ES-I3 (cell line): Measurements from ENCODE around the gene ATP6V1F.

Source experiments
- H3K36me3 ChIP-seq: 2 replicates; pipeline ENCODE4 v1.6.1; 2013; ENCODE audit warnings: mild to moderate bottlenecking, low read length, control low read depth, moderate library complexity; ENCODE audit not compliant: insufficient read depth
- H3K4me1 ChIP-seq: 2 replicates; pipeline ENCODE4 v1.6.1; 2013; ENCODE audit warnings: mild to moderate bottlenecking, control low read depth, low read length; ENCODE audit not compliant: insufficient read depth
- H3K9ac ChIP-seq: 2 replicates; pipeline ENCODE4 v1.6.1; 2013; ENCODE audit warnings: low read depth, mild to moderate bottlenecking, low read length, moderate library complexity
- H3K9me3 ChIP-seq: 2 replicates; pipeline ENCODE4 v1.6.1; 2013; ENCODE audit warnings: mild to moderate bottlenecking, low read length, moderate library complexity; ENCODE audit not compliant: control insufficient read depth, insufficient read depth

Gene ATP6V1F

GRCh38 chr7:128886391-128887168 lies 23.9 kb downstream of the ATP6V1F start:
- Histone ChIP-seq H3K4me1 (no peaks in the 10 kb centered on the region; the same call in 1 of the 2 replicates), H3K9ac (no peak overlapping the region), H3K36me3 (no peaks in the 10 kb centered on the region), H3K9me3 (no peaks in the 10 kb centered on the region)

- no peaks in the 10 kb centered on the region for H3K9me3 ChIP-seq
- H3K4me1 ChIP-seq: no peaks in the 10 kb centered on the region; the same call in 1 of the 2 replicates
- no peak overlapping the region for H3K9ac ChIP-seq
These were observed 24.7 kb downstream of the ATP6V1F start for GRCh38 chr7:128887169-128888038.

GRCh38 chr7:128888039-128888755 lies 25.5 kb downstream of the ATP6V1F start:
- no peaks in the 10 kb centered on the region; the same call in 1 of the 2 replicates for H3K4me1 ChIP-seq
- no peak overlapping the region for H3K9ac ChIP-seq
- H3K36me3 ChIP-seq: no peaks in the 10 kb centered on the region

More at GRCh38 chr7:128887169-128888038, 24.7 kb downstream of the ATP6V1F start:
- H3K36me3 ChIP-seq: no peaks in the 10 kb centered on the region

GRCh38 chr7:128888756-128889095 lies 26.1 kb downstream of the ATP6V1F start:
- H3K4me1 ChIP-seq: no peaks in the 10 kb centered on the region; the same call in 1 of the 2 replicates
- no peaks in the 10 kb centered on the region for H3K36me3 ChIP-seq
- 0 out of 2 replicates have a peak overlapping the region, but pooled peaks have one; percentile 4 for H3K9ac ChIP-seq
- H3K9me3 ChIP-seq: no peaks in the 10 kb centered on the region

More at GRCh38 chr7:128888039-128888755, 25.5 kb downstream of the ATP6V1F start:
- H3K9me3 ChIP-seq: no peaks in the 10 kb centered on the region

GRCh38 chr7:128889121-128889520 lies 26.5 kb downstream of the ATP6V1F start:
- Histone ChIP-seq H3K36me3 (no peaks in the 10 kb centered on the region), H3K9me3 (no peaks in the 10 kb centered on the region), H3K4me1 (no peaks in the 10 kb centered on the region; the same call in 1 of the 2 replicates), H3K9ac (0 out of 2 replicates have a peak overlapping the region, but pooled peaks have one; percentile 4)

GRCh38 chr7:128890306-128891109 lies 27.9 kb downstream of the ATP6V1F start:
- H3K9me3 ChIP-seq: no peaks in the 10 kb centered on the region
- H3K36me3 ChIP-seq: no peaks in the 10 kb centered on the region
- H3K4me1 ChIP-seq: no peaks in the 10 kb centered on the region; the same call in 1 of the 2 replicates
- peak overlapping the region; percentile 58 for H3K9ac ChIP-seq

- H3K36me3 ChIP-seq: no peaks in the 10 kb centered on the region
- no peaks in the 10 kb centered on the region; the same call in 1 of the 2 replicates for H3K4me1 ChIP-seq
- H3K9me3 ChIP-seq: no peaks in the 10 kb centered on the region
- H3K9ac ChIP-seq: peak overlapping the region; percentile 58
These were observed 28.7 kb downstream of the ATP6V1F start for GRCh38 chr7:128891110-128891941.

GRCh38 chr7:128891942-128892269 lies 29.2 kb downstream of the ATP6V1F start:
- H3K4me1 ChIP-seq: no peaks in the 10 kb centered on the region; the same call in 1 of the 2 replicates
- no peaks in the 10 kb centered on the region for H3K36me3 ChIP-seq
- no peak overlapping the region for H3K9ac ChIP-seq
- no peaks in the 10 kb centered on the region for H3K9me3 ChIP-seq

GRCh38 chr7:128892521-128893250 lies 30.0 kb downstream of the ATP6V1F start:
- H3K36me3 ChIP-seq: no peaks in the 10 kb centered on the region
- H3K9ac ChIP-seq: no peak overlapping the region
- H3K9me3 ChIP-seq: no peaks in the 10 kb centered on the region
- H3K4me1 ChIP-seq: no peaks in the 10 kb centered on the region; the same call in 1 of the 2 replicates

GRCh38 chr7:128893251-128894100 lies 30.8 kb downstream of the ATP6V1F start:
- Histone ChIP-seq H3K9me3 (no peaks in the 10 kb centered on the region), H3K36me3 (no peaks in the 10 kb centered on the region), H3K9ac (no peak overlapping the region), H3K4me1 (no peaks in the 10 kb centered on the region; the same call in 1 of the 2 replicates)

- Histone ChIP-seq H3K9ac (no peak overlapping the region), H3K36me3 (no peaks in the 10 kb centered on the region), H3K4me1 (no peaks in the 10 kb centered on the region)
These were observed 31.4 kb downstream of the ATP6V1F start for GRCh38 chr7:128894101-128894440.

GRCh38 chr7:128895320-128895719 lies 32.7 kb downstream of the ATP6V1F start:
- Histone ChIP-seq H3K4me1 (no peaks in the 10 kb centered on the region), H3K9ac (no peak overlapping the region), H3K9me3 (peaks cover 10% of the 10 kb centered on the region; the same call in 1 of the 2 replicates), H3K36me3 (no peaks in the 10 kb centered on the region)

More at GRCh38 chr7:128894101-128894440, 31.4 kb downstream of the ATP6V1F start:
- H3K9me3 ChIP-seq: no peaks in the 10 kb centered on the region; the same call in 1 of the 2 replicates
